ENCODE data around the gene ZNF385D. TPM values are rescaled to one million over a fixed set of nuclear protein-coding genes. Genes with fewer than 3 reads are reported as not detected.

ZNF385D gene
- total RNA-seq, 1 donor from 2014 or later, result 42.9 TPM

GRCh38 chr3:21618695-21619094, 132.3 kb downstream of the ZNF385D start:
- Mint-ChIP-seq H3K4me1 (ENCODE audit: low read depth, unreplicated experiment) (peaks cover 3% of the 10 kb centered on the region), H3K9me3 (ENCODE audit: unreplicated experiment) (peaks cover 2% of the 10 kb centered on the region), H3K36me3 (ENCODE audit: unreplicated experiment) (no peaks in the 10 kb centered on the region)

GRCh38 chr3:21613372-21614070, 137.5 kb downstream of the ZNF385D start:
- Mint-ChIP-seq H3K4me3 (ENCODE audit: unreplicated experiment) (no peak overlapping the region), H3K4me1 (ENCODE audit: low read depth, unreplicated experiment) (peaks cover 2% of the 10 kb centered on the region), H3K36me3 (ENCODE audit: unreplicated experiment) (no peaks in the 10 kb centered on the region), H3K27me3 (ENCODE audit: unreplicated experiment) (no peaks in the 10 kb centered on the region), H3K9me3 (ENCODE audit: unreplicated experiment) (no peaks in the 10 kb centered on the region), H3K27ac (ENCODE audit: unreplicated experiment) (no peak overlapping the region)
- no peak for TF ChIP-seq CTCF (IDR thresholded peaks at IDR 0.05; ENCODE audit: partially characterized antibody, unreplicated experiment)
- no peak for DNase-seq

More at GRCh38 chr3:21618695-21619094, 132.3 kb downstream of the ZNF385D start:
- Mint-ChIP-seq H3K27me3 (ENCODE audit: unreplicated experiment) (peaks cover 2% of the 10 kb centered on the region), H3K27ac (ENCODE audit: unreplicated experiment) (no peak overlapping the region), H3K4me3 (ENCODE audit: unreplicated experiment) (no peak overlapping the region)
- TF ChIP-seq CTCF (IDR thresholded peaks at IDR 0.05; ENCODE audit: partially characterized antibody, unreplicated experiment), result no peak
- DNase-seq, result no peak

- Mint-ChIP-seq H3K9me3 (ENCODE audit: unreplicated experiment) (peaks cover 1% of the 10 kb centered on the region), H3K36me3 (ENCODE audit: unreplicated experiment) (no peaks in the 10 kb centered on the region), H3K4me1 (ENCODE audit: low read depth, unreplicated experiment) (peaks cover 14% of the 10 kb centered on the region), H3K27me3 (ENCODE audit: unreplicated experiment) (peaks cover 5% of the 10 kb centered on the region), H3K4me3 (ENCODE audit: unreplicated experiment) (no peak overlapping the region), H3K27ac (ENCODE audit: unreplicated experiment) (no peak overlapping the region)
- no peak for DNase-seq
- TF ChIP-seq CTCF (IDR thresholded peaks at IDR 0.05; ENCODE audit: partially characterized antibody, unreplicated experiment), result no peak
These were observed 149.8 kb downstream of the ZNF385D start for GRCh38 chr3:21601178-21601577.

- TF ChIP-seq CTCF (IDR thresholded peaks at IDR 0.05; ENCODE audit: partially characterized antibody, unreplicated experiment), result no peak
- no peak overlapping the region for H3K4me3 Mint-ChIP-seq (ENCODE audit: unreplicated experiment)
These were observed 151.1 kb downstream of the ZNF385D start for GRCh38 chr3:21599890-21600289.

GRCh38 chr3:21592828-21593227, 158.2 kb downstream of the ZNF385D start:
- no peak overlapping the region for H3K4me3 Mint-ChIP-seq (ENCODE audit: unreplicated experiment)
- H3K4me1 Mint-ChIP-seq (ENCODE audit: low read depth, unreplicated experiment), result peaks cover 5% of the 10 kb centered on the region
- no peak for DNase-seq
- no peaks in the 10 kb centered on the region for H3K27me3 Mint-ChIP-seq (ENCODE audit: unreplicated experiment)
- H3K9me3 Mint-ChIP-seq (ENCODE audit: unreplicated experiment), result no peaks in the 10 kb centered on the region
- no peak overlapping the region for H3K27ac Mint-ChIP-seq (ENCODE audit: unreplicated experiment)
- TF ChIP-seq CTCF (IDR thresholded peaks at IDR 0.05; ENCODE audit: partially characterized antibody, unreplicated experiment), result no peak
- no peaks in the 10 kb centered on the region for H3K36me3 Mint-ChIP-seq (ENCODE audit: unreplicated experiment)

More at GRCh38 chr3:21599890-21600289, 151.1 kb downstream of the ZNF385D start:
- H3K27me3 Mint-ChIP-seq (ENCODE audit: unreplicated experiment), result peaks cover 4% of the 10 kb centered on the region
- no peak for DNase-seq
- H3K36me3 Mint-ChIP-seq (ENCODE audit: unreplicated experiment), result no peaks in the 10 kb centered on the region
- peaks cover 1% of the 10 kb centered on the region for H3K9me3 Mint-ChIP-seq (ENCODE audit: unreplicated experiment)
- H3K4me1 Mint-ChIP-seq (ENCODE audit: low read depth, unreplicated experiment), result peaks cover 14% of the 10 kb centered on the region
- H3K27ac Mint-ChIP-seq (ENCODE audit: unreplicated experiment), result no peak overlapping the region

All from glutamatergic neuron (in vitro differentiated cells).